ENCODE data around the gene MRPS18A.
A peak's percentile ranks its signal among the peaks of the same experiment; 100 is the strongest.
"Not testable (repeated sequence)": the region's sequence is repeated elsewhere in the genome, so short reads cannot be mapped to it uniquely, and the experiment has no call there.

Gene MRPS18A

DNA sequence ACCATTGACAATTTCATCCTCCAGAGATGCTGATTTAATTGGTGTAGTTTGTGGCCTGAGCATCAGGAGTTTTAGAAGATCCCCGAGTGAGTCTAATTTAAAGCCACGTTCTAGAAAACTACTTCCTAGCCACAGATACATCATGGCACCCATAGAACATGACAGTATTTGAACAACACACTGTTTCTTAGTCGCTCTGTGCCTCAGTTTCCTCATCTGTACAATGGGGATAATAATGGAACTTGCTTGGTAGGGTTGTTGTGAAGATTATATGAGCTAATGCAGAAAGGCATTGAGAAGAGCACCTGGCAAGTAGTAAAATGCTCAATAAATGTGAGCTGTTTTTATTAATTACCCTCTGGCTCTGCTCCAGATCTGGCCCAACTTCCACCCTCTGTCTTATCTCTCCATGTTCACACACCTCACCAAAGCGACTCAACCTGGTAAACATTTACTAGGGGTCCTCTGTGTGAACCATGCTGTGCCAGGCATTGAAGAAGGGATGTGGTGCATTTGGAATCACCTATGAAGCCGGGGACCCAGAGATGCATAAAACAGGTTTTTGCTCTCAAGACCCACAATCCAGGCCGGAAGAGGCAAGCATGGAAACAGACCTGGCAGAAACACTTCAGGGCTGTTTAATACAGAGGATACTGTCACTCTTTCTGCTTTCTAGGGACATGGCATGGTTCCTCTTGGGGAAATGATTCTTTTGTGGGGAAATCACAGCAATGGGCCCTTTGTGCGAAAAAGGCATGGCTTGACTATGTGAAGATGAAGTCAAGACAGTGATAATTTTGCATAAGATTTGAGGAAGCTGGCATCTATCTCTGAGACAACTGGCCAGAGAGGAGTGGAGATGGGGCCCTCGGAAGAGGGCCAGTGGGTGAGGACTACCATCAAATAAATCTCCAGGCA is 16.2 kb upstream of the MRPS18A start:
- H3K27ac ChIP-seq, result peak overlapping the region in 1 of 2 donors; percentile 91

GRCh38 chr6:43702534-43703440 is 15.2 kb upstream of the MRPS18A start:
- peak overlapping the region; percentile 36 for H3K4me3 ChIP-seq
- peak overlapping the region; percentile 71 to 91 for H3K27ac ChIP-seq
- peak; percentile 96 for DNase-seq (ENCODE audit: low spot score)
- no peak for TF ChIP-seq CTCF (IDR thresholded peaks at IDR 0.05)

More for the DNA sequence above, 16.2 kb upstream of the MRPS18A start:
- H3K4me3 ChIP-seq, result no peak overlapping the region
- DNase-seq (ENCODE audit: low spot score), result no peak
- no peak for TF ChIP-seq CTCF (IDR thresholded peaks at IDR 0.05)

- no peak for DNase-seq (ENCODE audit: low spot score)
- peak overlapping the region; percentile 36 for H3K4me3 ChIP-seq
- peak overlapping the region; percentile 71 to 91 for H3K27ac ChIP-seq
- no peak for TF ChIP-seq CTCF (IDR thresholded peaks at IDR 0.05)
Measured at GRCh38 chr6:43702171-43702533, 14.6 kb upstream of the MRPS18A start.

- DNase-seq (ENCODE audit: low spot score); H3K27ac ChIP-seq; H3K4me3 ChIP-seq: not testable (repeated sequence)
Measured at GRCh38 chr6:43700939-43701560, 13.5 kb upstream of the MRPS18A start.

DNA sequence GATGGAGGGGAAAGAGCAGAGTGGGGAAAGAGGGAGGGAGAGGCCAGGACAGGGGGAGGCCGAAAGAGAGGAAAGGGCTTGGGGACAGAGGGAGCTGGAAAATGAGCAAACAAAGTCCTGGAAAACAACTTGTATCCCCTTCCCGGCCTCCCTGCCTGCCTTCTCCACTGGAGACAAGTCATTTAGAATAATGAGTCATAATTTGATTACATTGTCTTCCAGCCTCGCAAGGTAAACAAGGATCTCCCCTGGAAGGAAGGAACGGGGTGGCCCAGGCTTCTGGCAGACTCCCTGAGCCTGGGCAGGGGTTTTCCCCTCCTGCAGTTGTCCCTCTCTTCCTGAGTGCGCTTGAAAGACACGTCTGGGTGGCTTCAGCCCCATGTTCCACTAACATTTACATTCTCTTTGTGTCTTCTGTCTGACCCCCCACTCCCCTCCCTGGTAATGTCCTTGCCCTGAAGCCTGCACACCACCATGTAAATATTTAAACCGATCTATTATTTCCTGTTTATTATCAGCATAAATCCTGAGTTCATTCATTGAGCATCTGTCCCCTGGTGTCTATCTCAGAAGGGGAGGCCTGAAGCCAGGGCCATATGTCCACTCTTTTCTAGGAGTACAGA is 12.1 kb upstream of the MRPS18A start:
- Histone ChIP-seq H3K4me3 (no peak overlapping the region), H3K27ac (no peak overlapping the region)
- TF ChIP-seq CTCF (IDR thresholded peaks at IDR 0.05), result no peak
- DNase-seq (ENCODE audit: low spot score), result no peak

DNA sequence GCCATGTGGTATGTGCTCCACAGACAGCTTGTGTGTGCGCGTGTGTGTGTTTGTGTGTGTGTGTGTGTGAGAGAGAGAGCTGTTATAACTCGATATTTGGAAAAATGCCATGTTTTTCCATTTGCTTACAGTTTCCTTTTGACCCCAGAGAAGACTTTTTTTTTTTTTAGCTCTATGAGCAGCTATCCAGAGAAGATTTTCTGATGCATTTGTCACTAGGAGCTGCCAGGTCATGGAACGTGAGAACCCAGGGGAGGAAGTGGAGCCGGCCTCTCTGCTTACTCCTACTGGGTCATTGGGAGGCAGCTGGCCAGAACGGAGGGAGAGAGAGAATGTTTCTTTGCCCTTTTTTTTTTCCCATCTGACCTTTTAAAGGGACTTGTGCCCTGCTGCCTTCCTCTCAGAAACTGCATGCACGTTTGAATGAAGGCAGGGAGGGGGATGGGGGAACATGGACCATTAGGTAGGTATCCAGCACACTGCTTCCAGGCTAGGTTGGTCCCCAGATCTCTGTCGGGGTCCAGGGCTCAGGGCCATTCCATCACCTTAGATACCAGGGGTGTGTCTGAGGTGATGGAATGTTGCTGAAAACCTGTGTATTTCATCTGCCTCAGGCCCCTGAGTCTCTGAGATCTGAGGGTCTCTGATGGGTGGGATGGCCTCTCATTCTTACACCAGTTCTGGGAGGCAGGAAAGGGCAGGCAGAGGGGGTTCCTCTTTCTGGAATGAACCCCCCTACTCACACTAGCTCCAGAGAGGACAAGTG is 11.2 kb upstream of the MRPS18A start:
- H3K27ac ChIP-seq, result no peak overlapping the region
- no peak overlapping the region for H3K4me3 ChIP-seq
- DNase-seq (ENCODE audit: low spot score), result no peak

More for the DNA sequence above, 11.2 kb upstream of the MRPS18A start:
- TF ChIP-seq CTCF (IDR thresholded peaks at IDR 0.05), result no peak

Data from coronary artery (tissue), 2 donors.